Psoas muscle (tissue), 8 donors: ENCODE data around the gene RORC. TPM values are rescaled to one million over a fixed set of nuclear protein-coding genes. Genes with fewer than 3 reads are reported as not detected.

Experiments
- ATAC-seq, 4 donors: fragments of 200-7000 bp; cut with Tn5 transposase; one replicate each; pipeline ENCODE4 v1.9.1; 2020; ENCODE audit warnings: moderate library complexity in 3 of 4, mild to moderate bottlenecking in 2 of 4
- DNase-seq, 2 donors: peaks; one replicate each; pipeline ENCODE4 v3.0.0-alpha.2; 2020
- H3K27ac ChIP-seq: fragments of 200-600 bp; one replicate; pipeline ENCODE4 v1.8.0; 2022
- H3K27me3 ChIP-seq, 3 donors: fragments of 200-600 bp in 1 of 3; one replicate each; pipeline versions ENCODE4 v1.6.1 to v1.8.0; 2013 to 2022; ENCODE audit warnings: low read length in 2 of 3, mild to moderate bottlenecking in 2 of 3, moderate library complexity in 1 of 3; ENCODE audit not compliant: insufficient read depth in 3 of 3
- H3K36me3 ChIP-seq, 2 donors: fragments of 200-600 bp in 1 of 2; one replicate each; pipeline versions ENCODE4 v1.6.1 to v1.8.0; 2013 to 2022; ENCODE audit warnings: low read depth in 1 of 2, mild to moderate bottlenecking in 1 of 2, moderate library complexity in 1 of 2; ENCODE audit not compliant: insufficient read depth in 1 of 2
- H3K4me1 ChIP-seq: fragments of 200-600 bp; one replicate; pipeline ENCODE4 v1.8.0; 2022
- H3K4me3 ChIP-seq: fragments of 200-600 bp; one replicate; pipeline ENCODE4 v1.8.0; 2022; ENCODE audit warnings: mild to moderate bottlenecking
- H3K9me3 ChIP-seq: fragments of 200-600 bp; one replicate; pipeline ENCODE4 v1.8.0; 2022
- WGBS, 3 donors: extraction: QIAGEN DNeasy Blood & Tissue Kit; methylation state at CpG; one replicate each; pipeline versions ENCODE4 v1.1.6 to v1.1.7; 2013; 5-methylcytosine and 5-hydroxymethylcytosine counted together
- intact Hi-C, 2 donors: fragments of 100-400 bp; cut with DNase I; formaldehyde crosslinking; loops; one replicate each; pipeline versions ENCODE4 v1.11.0 to v1.14.2; 2022
- polyA plus RNA-seq, 3 donors: library from polyadenylated mRNA; stranded (reverse); fragments of 200-250 nt; gene quantifications; one replicate each; pipeline ENCODE4 v1.2.3, GENCODE V29; 2013
- total RNA-seq, 4 donors: library from RNA; stranded (reverse); fragmentation: NEBNext Ultra II Directional in 2 of 4; extraction: Animal tissue kit (Norgen Biotek cat#: 25700) in 2 of 4; gene quantifications; one replicate each; pipeline versions ENCODE4 v1.2.1 to v1.2.4, GENCODE V29; 2021 to 2023
- TF ChIP-seq, protein P1 (sequence below): fragments of 200-600 bp; IDR thresholded peaks from one replicate; pipeline ENCODE4 v1.8.0; 2022; ENCODE audit warnings: antibody characterized with exemption
- donor health status: healthy with polysubstance abuse.
- donor health status: DM: no; HTN: no; CAD: no; lungs with moderate emphysema.
- donor health status: Bipolar disorder and iron deficiency.
- donor health status: healthy.
- donor health status: DM: yes; HTN: yes; CAD: no.
- donor health status: DM: no; HTN: no; CAD: no.
- donor health status: DM: no; HTN: no; CAD: no.
- donor health status: DM: yes; HTN: yes; CAD: no.

The RORC gene
- total and polyA plus RNA-seq, 7 donors, result 3.5 to 109 (median 62.9) TPM

DNA sequence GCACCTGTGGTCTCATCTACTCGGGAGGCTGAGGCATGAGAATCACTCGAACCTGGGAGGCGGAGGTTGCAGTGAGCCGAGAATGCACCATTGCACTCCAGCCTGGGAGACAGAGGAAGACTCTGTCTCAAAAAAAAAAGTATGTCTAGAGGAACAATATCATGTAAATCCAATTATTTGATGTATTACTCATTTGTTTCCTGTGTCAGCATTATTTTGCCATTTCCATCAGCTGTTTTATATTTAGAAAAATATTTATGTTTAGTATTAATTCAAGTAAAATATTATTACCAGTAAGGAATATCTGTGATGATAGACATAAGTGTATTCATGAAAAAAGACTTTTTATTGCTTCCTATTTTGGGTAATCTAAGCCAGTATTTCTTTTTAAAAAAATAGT is 54.3 kb downstream of the RORC start:
- no peaks in the 10 kb centered on the region for H3K4me1 ChIP-seq
- 73 to 99% (median 96%) methylated on average over 4 of the region's 4 CpGs for WGBS, 3 donors
- intact Hi-C loops, result no loop called here
- no peak overlapping the region for H3K27ac ChIP-seq
- peaks cover 10 to 96% of the 10 kb centered on the region in 2 donors for H3K36me3 ChIP-seq
- TF ChIP-seq, protein P1, sequence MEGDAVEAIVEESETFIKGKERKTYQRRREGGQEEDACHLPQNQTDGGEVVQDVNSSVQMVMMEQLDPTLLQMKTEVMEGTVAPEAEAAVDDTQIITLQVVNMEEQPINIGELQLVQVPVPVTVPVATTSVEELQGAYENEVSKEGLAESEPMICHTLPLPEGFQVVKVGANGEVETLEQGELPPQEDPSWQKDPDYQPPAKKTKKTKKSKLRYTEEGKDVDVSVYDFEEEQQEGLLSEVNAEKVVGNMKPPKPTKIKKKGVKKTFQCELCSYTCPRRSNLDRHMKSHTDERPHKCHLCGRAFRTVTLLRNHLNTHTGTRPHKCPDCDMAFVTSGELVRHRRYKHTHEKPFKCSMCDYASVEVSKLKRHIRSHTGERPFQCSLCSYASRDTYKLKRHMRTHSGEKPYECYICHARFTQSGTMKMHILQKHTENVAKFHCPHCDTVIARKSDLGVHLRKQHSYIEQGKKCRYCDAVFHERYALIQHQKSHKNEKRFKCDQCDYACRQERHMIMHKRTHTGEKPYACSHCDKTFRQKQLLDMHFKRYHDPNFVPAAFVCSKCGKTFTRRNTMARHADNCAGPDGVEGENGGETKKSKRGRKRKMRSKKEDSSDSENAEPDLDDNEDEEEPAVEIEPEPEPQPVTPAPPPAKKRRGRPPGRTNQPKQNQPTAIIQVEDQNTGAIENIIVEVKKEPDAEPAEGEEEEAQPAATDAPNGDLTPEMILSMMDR, result no peak
- DNase-seq (no peak), ATAC-seq (no peak)
- no peaks in the 10 kb centered on the region for H3K27me3 ChIP-seq
- no peaks in the 10 kb centered on the region for H3K9me3 ChIP-seq
- no peak overlapping the region for H3K4me3 ChIP-seq

DNA sequence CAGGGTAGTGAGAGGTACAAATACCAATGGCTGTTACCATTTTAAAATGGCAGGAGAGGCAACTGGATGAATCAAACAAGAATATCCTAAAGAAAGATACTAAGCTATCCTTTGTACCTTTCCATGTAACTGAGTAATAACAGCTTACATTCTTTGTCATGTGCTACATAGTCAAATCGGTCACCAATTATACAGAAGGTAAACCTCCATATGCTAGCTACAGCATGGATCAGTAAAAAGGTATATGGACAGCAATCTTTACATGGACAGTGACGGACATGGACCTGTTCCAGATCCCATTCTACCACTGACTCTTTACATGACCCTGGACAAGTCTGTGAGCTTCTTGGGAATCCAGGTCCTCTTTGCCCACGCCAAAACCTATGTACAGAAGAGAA is 54.9 kb downstream of the RORC start:
- 84 to 97% (median 85%) methylated on average over 3 of the region's 3 CpGs for WGBS, 3 donors
- no peak overlapping the region for H3K4me3 ChIP-seq
- TF ChIP-seq, protein P1, result no peak
- ATAC-seq (no peak), DNase-seq (no peak)
- H3K4me1 ChIP-seq, result no peaks in the 10 kb centered on the region
- no peaks in the 10 kb centered on the region for H3K9me3 ChIP-seq
- H3K36me3 ChIP-seq, result peaks cover 10 to 90% of the 10 kb centered on the region in 2 donors
- H3K27me3 ChIP-seq, result no peaks in the 10 kb centered on the region
- intact Hi-C loops, result no loop called here
- H3K27ac ChIP-seq, result no peak overlapping the region

DNA sequence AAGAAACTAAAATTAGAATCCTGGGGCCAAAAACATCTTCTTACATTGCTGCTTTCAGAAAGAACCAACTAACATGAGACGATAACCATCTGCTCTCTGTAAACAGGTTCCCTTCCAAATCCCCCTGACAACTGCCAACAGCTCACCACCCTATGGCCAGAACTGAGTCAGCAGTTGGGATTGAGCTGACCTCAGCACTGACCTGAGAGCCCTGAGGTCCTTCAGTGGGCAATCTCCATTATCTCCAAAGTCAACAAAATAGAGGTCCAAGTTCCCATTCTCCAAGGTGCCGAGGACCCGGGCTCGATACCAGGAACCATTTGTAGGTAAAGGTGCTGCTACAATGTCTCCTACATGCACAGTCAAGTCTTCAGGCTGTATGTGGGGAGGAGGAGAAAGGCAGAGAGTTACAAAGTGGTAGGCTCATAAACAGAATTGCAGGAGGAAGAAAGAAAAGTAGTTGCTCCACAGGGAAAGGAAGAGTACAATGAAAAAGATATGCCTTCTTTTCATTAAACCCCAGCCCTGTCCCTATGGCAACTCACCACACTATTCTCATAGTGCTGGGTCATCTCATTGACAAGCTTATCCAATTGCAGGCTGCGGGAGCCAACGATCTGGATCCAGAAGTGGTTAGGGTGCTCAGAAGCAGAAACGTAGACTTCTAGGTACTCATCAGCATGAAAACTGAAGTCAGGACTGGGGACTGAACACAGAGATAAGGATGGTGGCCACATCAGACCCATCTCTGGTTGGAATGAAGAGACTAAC is 55.5 kb downstream of the RORC start:
- DNase-seq (no peak), ATAC-seq (no peak)
- no peaks in the 10 kb centered on the region for H3K27me3 ChIP-seq
- H3K9me3 ChIP-seq, result no peaks in the 10 kb centered on the region
- WGBS, 3 donors, result 83 to 87% (median 84%) methylated on average over 7 of the region's 7 CpGs
- intact Hi-C loops, result no loop called here
- TF ChIP-seq, protein P1, result no peak
- H3K4me1 ChIP-seq, result no peaks in the 10 kb centered on the region
- H3K27ac ChIP-seq, result no peak overlapping the region
- H3K36me3 ChIP-seq, result peaks cover 10 to 84% of the 10 kb centered on the region in 2 donors
- H3K4me3 ChIP-seq, result no peak overlapping the region

DNA sequence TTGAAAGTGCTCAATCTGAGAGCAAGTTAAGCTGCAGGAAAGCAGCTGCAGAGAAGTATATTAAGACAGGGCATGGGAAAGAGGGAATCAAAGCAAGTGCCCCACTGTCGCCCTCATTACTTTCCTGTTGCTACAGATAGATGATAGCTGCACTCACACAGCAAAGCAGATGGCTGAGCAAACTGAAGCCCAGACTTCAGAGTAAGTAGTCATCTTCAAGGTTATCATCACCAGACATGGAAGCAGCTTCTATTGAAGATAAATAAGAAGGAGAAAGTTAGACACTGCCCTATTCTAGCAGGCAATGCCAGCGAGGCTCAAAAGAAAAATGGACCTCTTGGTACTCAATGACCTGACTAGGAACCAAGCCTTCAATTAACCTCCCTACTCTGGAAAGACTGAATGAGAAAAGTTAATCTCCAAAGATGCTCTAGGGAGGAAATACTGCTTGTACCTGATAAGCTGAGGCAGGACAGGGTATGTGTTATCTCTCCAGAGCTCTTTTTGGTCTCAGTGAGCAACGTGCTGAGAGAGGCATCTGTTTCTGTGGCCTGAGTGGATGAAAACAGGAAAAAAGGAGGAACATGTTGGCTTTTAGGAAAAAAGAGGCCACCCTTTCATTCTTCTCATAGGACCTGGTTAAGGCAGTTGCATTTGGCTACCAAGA is 57.2 kb downstream of the RORC start:
- 71 to 89% (median 72%) methylated on average over 3 of the region's 3 CpGs for WGBS, 3 donors
- Histone ChIP-seq H3K27ac (no peak overlapping the region), H3K27me3 (no peaks in the 10 kb centered on the region), H3K4me3 (no peak overlapping the region), H3K36me3 (peaks cover 10 to 68% of the 10 kb centered on the region in 2 donors), H3K4me1 (no peaks in the 10 kb centered on the region), H3K9me3 (no peaks in the 10 kb centered on the region)
- intact Hi-C loops, result no loop called here
- TF ChIP-seq, protein P1, result no peak
- no peak for ATAC-seq
- no peak for DNase-seq
